Measurements from ENCODE around the gene STXBP1.

The STXBP1 gene

GRCh38 chr9:127660886-127661741 lies 49.0 kb downstream of the STXBP1 start:
- DNase-seq: peak; percentile 70

- DNase-seq: no peak
These were observed 50.5 kb downstream of the STXBP1 start for GRCh38 chr9:127662617-127663016.

- no peak for DNase-seq
These were observed 52.2 kb downstream of the STXBP1 start for GRCh38 chr9:127664324-127664677.

GRCh38 chr9:127664678-127665507 lies 52.8 kb downstream of the STXBP1 start:
- DNase-seq: no peak

GRCh38 chr9:127667127-127667844 lies 55.2 kb downstream of the STXBP1 start:
- DNase-seq: no peak

GRCh38 chr9:127667906-127668305 lies 55.8 kb downstream of the STXBP1 start:
- no peak for DNase-seq

GRCh38 chr9:127673234-127673633 lies 61.2 kb downstream of the STXBP1 start:
- no peak for DNase-seq

GRCh38 chr9:127676638-127677037 lies 64.6 kb downstream of the STXBP1 start:
- no peak for DNase-seq

GRCh38 chr9:127679506-127679905 lies 67.4 kb downstream of the STXBP1 start:
- peak; percentile 2 for DNase-seq

- DNase-seq: no peak
These were observed 68.1 kb downstream of the STXBP1 start for GRCh38 chr9:127680226-127680625.

- DNase-seq: no peak
These were observed 68.8 kb downstream of the STXBP1 start for GRCh38 chr9:127680846-127681245.

- DNase-seq: no peak
These were observed 70.5 kb downstream of the STXBP1 start for GRCh38 chr9:127682351-127683136.

GRCh38 chr9:127683723-127684122 lies 71.6 kb downstream of the STXBP1 start:
- no peak for DNase-seq

GRCh38 chr9:127684576-127684975 lies 72.5 kb downstream of the STXBP1 start:
- DNase-seq: no peak

GRCh38 chr9:127686461-127687393 lies 74.7 kb downstream of the STXBP1 start:
- no peak for DNase-seq

GRCh38 chr9:127689329-127690000 lies 77.4 kb downstream of the STXBP1 start:
- no peak for DNase-seq

GRCh38 chr9:127690735-127691134 lies 78.7 kb downstream of the STXBP1 start:
- DNase-seq: no peak

GRCh38 chr9:127692071-127692470 lies 80.0 kb downstream of the STXBP1 start:
- peak; percentile 33 for DNase-seq

GRCh38 chr9:127693143-127693542 lies 81.1 kb downstream of the STXBP1 start:
- DNase-seq: no peak

- no peak for DNase-seq
These were observed 81.6 kb downstream of the STXBP1 start for GRCh38 chr9:127693697-127694096.
